ENCODE measurements around the gene RELL1. TPM values are rescaled to one million over a fixed set of nuclear protein-coding genes. Genes with fewer than 3 reads are reported as not detected.

RELL1 gene
- total RNA-seq, 1 donor from 2014 or later = 15.7 TPM

DNA sequence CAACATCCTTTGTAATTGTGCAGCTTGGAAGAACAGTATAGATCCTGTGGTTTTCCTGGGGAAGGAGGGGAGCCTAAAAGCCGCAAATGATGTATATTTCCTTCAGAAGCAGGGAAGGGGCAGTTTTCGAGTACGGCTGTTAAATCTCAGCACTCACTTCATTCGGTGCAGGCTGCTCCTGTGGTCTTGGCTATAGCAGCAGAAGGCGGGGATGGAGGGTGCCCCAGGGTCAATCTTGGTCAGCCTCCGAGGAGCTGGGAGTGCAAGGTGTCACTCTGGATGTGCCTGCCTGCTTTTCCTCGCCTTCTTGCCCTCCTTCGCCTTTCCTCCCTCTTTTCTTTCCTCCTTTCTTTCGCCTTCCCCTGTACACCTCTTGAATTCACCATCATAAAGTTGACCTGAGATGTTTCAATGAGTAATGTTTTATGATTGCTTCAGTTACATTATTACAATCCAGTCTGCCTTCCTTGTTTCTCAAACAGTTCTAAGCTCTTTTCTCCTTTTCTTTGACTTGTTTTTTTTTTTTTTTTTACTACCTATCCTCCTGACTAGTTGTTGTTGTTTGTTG lies 101.6 kb downstream of the RELL1 start:
- intact Hi-C loops (cut with micrococcal nuclease) = no loop called here
- Mint-ChIP-seq H3K9me3 (peaks cover 14% of the 10 kb centered on the region), H3K4me3 (no peak overlapping the region), H3K27me3 (peaks cover 13% of the 10 kb centered on the region), H3K4me1 (peaks cover 6% of the 10 kb centered on the region), H3K36me3 (ENCODE audit: low read depth) (no peaks in the 10 kb centered on the region), H3K27ac (no peak overlapping the region)
- DNase-seq = peak; percentile 45

GRCh38 chr4:37584071-37584470 lies 102.1 kb downstream of the RELL1 start:
- peak; percentile 45 for DNase-seq
- Mint-ChIP-seq H3K4me3 (no peak overlapping the region), H3K36me3 (ENCODE audit: low read depth) (no peaks in the 10 kb centered on the region), H3K4me1 (peaks cover 6% of the 10 kb centered on the region), H3K27me3 (peaks cover 15% of the 10 kb centered on the region), H3K9me3 (peaks cover 19% of the 10 kb centered on the region), H3K27ac (no peak overlapping the region)
- intact Hi-C loops (cut with micrococcal nuclease) = no loop called here

DNA sequence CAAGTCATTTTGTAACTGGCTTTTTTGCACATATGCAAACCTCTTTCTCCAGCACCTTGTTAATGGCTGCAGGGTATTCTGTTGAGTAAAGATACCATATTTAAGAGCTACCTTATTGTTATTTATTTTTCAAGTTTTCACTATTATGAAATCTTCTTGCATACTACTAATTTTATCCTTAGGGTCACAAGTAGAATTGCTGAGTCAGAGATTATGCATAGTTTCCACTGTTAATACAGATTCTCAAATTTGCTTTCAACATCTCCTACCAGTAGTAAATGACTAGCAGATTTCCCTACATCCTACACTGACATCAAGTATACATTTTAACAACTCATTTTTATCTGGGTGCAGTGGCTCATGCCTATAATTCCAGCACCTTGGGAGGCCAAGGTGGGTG lies 112.6 kb downstream of the RELL1 start:
- no peak overlapping the region for H3K4me3 Mint-ChIP-seq
- H3K9me3 Mint-ChIP-seq = peaks cover 29% of the 10 kb centered on the region
- intact Hi-C loops (cut with micrococcal nuclease) = no loop called here
- no peaks in the 10 kb centered on the region for H3K36me3 Mint-ChIP-seq (ENCODE audit: low read depth)
- no peak overlapping the region for H3K27ac Mint-ChIP-seq
- no peak for DNase-seq
- peaks cover 24% of the 10 kb centered on the region for H3K27me3 Mint-ChIP-seq
- no peaks in the 10 kb centered on the region for H3K4me1 Mint-ChIP-seq

DNA sequence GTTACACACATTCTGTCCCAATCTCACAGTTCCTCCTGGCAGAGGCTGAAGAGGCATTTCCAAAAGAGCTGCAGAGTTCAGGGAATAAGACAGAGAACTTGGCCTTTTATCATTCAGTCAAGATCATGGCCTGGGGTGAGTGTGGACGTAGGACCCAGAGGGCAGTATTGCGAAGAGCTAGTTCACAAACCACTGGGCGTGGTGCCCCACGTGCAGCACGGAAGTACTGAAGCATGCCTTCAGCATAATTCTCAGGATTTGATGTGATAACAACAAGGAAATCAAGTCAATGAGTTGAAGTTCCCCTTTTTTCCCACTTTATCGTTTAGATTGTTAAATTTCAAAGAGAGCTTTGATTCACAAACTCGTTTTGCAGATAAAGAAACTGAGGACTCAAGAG lies 117.7 kb downstream of the RELL1 start:
- no peaks in the 10 kb centered on the region for H3K9me3 Mint-ChIP-seq
- DNase-seq = no peak
- no peak overlapping the region for H3K27ac Mint-ChIP-seq
- intact Hi-C loops (cut with micrococcal nuclease) = no loop called here
- H3K27me3 Mint-ChIP-seq = no peaks in the 10 kb centered on the region
- H3K4me1 Mint-ChIP-seq = no peaks in the 10 kb centered on the region
- no peaks in the 10 kb centered on the region for H3K36me3 Mint-ChIP-seq (ENCODE audit: low read depth)
- H3K4me3 Mint-ChIP-seq = no peak overlapping the region

DNA sequence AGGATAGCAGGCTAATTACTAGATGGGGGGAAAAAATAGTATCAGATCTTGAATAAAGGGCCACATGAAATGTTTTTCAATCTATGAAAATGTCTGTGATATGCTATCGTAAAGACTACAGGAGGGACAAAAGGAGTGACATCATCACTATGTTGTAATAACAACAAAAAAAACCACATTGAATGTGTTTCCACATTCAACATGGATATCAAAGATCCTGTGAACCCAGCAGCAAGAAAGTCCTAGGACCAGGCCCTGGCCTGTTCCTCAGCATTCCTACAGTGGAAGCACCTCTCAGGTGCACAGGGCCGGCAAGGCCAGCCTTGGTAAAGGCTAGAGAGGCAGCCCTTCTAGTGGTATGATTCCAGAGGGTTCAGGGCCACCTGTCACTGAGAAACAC lies 118.3 kb downstream of the RELL1 start:
- intact Hi-C loops (cut with micrococcal nuclease) = no loop called here
- Mint-ChIP-seq H3K4me1 (no peaks in the 10 kb centered on the region), H3K4me3 (no peak overlapping the region), H3K27ac (no peak overlapping the region), H3K36me3 (ENCODE audit: low read depth) (no peaks in the 10 kb centered on the region), H3K27me3 (no peaks in the 10 kb centered on the region), H3K9me3 (no peaks in the 10 kb centered on the region)
- peak; percentile 40 for DNase-seq

DNA sequence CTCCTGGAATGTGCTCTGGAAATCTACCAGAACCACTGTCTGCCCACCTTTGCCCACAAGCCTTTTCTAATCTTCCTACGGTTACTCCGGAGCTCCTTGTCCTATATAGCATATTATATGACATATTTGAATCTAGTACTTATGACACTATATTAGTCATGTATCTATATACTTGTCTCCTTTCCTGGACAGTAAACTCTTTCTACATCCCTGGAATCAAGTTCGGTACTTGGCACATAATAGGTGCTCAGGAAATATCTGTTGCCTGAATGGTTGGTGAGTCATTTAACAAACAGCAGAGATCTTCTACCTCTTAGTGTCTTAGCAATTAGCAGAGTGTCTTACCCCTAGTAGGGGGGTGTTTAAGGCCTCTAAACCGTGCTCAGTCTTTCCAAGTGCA lies 123.6 kb downstream of the RELL1 start:
- Mint-ChIP-seq H3K9me3 (no peaks in the 10 kb centered on the region), H3K4me3 (no peak overlapping the region), H3K36me3 (ENCODE audit: low read depth) (no peaks in the 10 kb centered on the region), H3K27me3 (no peaks in the 10 kb centered on the region), H3K4me1 (no peaks in the 10 kb centered on the region), H3K27ac (no peak overlapping the region)
- DNase-seq = no peak
- intact Hi-C loops (cut with micrococcal nuclease) = no loop called here

DNA sequence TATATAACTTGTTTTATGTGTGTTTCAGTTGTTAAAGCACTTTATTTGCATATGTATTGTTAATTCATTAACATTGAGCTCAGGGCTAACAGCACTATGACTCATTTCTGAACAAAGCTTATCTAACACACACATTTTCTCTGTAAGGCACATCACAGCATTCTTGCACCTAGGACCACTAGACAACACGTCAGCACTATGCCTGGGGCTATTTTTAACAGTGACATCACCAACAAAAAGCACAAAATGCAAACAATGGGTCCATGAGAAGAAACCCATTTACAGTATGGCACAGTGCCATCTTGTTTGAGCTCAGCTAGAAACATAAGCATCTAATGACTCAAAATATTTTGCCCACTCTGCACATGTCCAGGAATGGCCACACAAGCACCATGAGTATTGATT lies 124.4 kb downstream of the RELL1 start:
- H3K27me3 Mint-ChIP-seq = no peaks in the 10 kb centered on the region
- H3K4me1 Mint-ChIP-seq = no peaks in the 10 kb centered on the region
- intact Hi-C loops (cut with micrococcal nuclease) = no loop called here
- no peaks in the 10 kb centered on the region for H3K9me3 Mint-ChIP-seq
- H3K36me3 Mint-ChIP-seq (ENCODE audit: low read depth) = no peaks in the 10 kb centered on the region
- no peak overlapping the region for H3K27ac Mint-ChIP-seq
- no peak overlapping the region for H3K4me3 Mint-ChIP-seq
- no peak for DNase-seq

- H3K4me1 Mint-ChIP-seq = no peaks in the 10 kb centered on the region
These were observed 124.9 kb downstream of the RELL1 start for GRCh38 chr4:37561196-37561802.

More at GRCh38 chr4:37561196-37561802, 124.9 kb downstream of the RELL1 start:
- intact Hi-C loops (cut with micrococcal nuclease) = no loop called here
- no peaks in the 10 kb centered on the region for H3K27me3 Mint-ChIP-seq
- no peak overlapping the region for H3K27ac Mint-ChIP-seq
- H3K4me3 Mint-ChIP-seq = no peak overlapping the region
- no peak for DNase-seq
- H3K9me3 Mint-ChIP-seq = no peaks in the 10 kb centered on the region
- H3K36me3 Mint-ChIP-seq (ENCODE audit: low read depth) = no peaks in the 10 kb centered on the region

Other genes starting within 250 kb of the RELL1 start
- gene PGM2, start 140.3 kb upstream of the RELL1 start, total RNA-seq = 53.4 and 55.1 TPM in 2 replicates
- 51.7 and 61.6 TPM in 2 replicates for gene TBC1D1, start 204.7 kb upstream of the RELL1 start, total RNA-seq

All from activated CD4-positive, alpha-beta T cell treated with anti-CD3 and anti-CD28 coated beads, Interleukin-2, amount 10 ng/mL, durations not matched to agents 24 days and 14 days (primary cell).